IgD-negative memory B cell (primary cell): Measurements from ENCODE around the gene FZD1. TPM values are rescaled to one million over a fixed set of nuclear protein-coding genes. Genes with fewer than 3 reads are reported as not detected.

Source experiments
- H3K27ac Mint-ChIP-seq, 3 donors: one replicate each; pipeline ENCODE4 v1.8.0; 2020 to 2022; ENCODE audit warnings: mild to moderate bottlenecking in 3 of 3, mixed read lengths in 3 of 3, moderate library complexity in 1 of 3
- H3K27me3 Mint-ChIP-seq: one replicate; pipeline ENCODE4 v1.8.0; 2021; ENCODE audit warnings: mixed read lengths
- H3K36me3 Mint-ChIP-seq: one replicate; pipeline ENCODE4 v1.8.0; 2020; ENCODE audit warnings: mild to moderate bottlenecking, mixed read lengths
- H3K4me1 Mint-ChIP-seq, 3 donors: one replicate each; pipeline ENCODE4 v1.8.0; 2020 to 2022; ENCODE audit warnings: mixed read lengths in 3 of 3, mild to moderate bottlenecking in 1 of 3
- H3K4me3 Mint-ChIP-seq, 4 donors: one replicate each; pipeline ENCODE4 v1.8.0; 2020 to 2022; ENCODE audit warnings: mild to moderate bottlenecking in 4 of 4, mixed read lengths in 4 of 4, moderate library complexity in 3 of 4
- H3K9me3 Mint-ChIP-seq, 3 donors: one replicate each; pipeline ENCODE4 v1.8.0; 2020 to 2021; ENCODE audit warnings: mixed read lengths in 3 of 3, mild to moderate bottlenecking in 1 of 3
- polyA plus RNA-seq: library from polyadenylated mRNA; unstranded; fragments of 300-500 nt; fragmentation: Illumina TruSeq; gene quantifications from one replicate; pipeline ENCODE4 v1.2.3, GENCODE V29; 2021

Gene FZD1
- 0.23 TPM for polyA plus RNA-seq

DNA sequence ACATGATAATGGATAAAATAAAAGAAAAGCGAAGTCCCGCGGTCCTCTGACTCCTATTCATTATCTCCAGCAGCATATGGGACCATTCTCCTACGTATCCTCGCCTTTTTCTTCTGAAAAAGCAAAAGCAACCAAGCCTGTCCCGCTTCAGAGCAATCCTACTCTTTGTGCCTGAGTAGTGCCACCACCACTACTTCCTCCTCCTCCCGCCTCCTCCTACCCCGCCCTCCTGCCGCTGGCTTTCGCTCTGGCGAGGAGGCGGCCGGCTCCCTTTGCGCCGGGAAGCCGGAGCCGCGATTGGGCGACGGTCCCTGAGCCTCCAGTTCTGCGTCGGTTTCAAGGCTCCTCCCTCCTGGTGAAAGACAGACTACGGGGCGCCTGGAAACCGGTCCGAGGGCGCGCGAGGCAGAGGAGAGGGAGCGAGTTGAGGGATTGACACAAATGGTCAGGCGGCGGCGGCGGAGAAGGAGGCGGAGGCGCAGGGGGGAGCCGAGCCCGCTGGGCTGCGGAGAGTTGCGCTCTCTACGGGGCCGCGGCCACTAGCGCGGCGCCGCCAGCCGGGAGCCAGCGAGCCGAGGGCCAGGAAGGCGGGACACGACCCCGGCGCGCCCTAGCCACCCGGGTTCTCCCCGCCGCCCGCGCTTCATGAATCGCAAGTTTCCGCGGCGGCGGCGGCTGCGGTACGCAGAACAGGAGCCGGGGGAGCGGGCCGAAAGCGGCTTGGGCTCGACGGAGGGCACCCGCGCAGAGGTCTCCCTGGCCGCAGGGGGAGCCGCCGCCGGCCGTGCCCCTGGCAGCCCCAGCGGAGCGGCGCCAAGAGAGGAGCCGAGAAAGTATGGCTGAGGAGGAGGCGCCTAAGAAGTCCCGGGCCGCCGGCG, at the start of gene FZD1:
Gene FZD1, plus strand, starts transcription at position 388 of the 878 bp plus-strand sequence. Its CDS starts 448 bp downstream, at position 836.
- peaks cover 2% of the 10 kb centered on the region for H3K36me3 Mint-ChIP-seq
- peak within 1 kb of the TSS; percentile 91 to 97 (median 96) for H3K4me3 Mint-ChIP-seq
- peaks cover 32% of the 10 kb centered on the region for H3K27me3 Mint-ChIP-seq
- H3K4me1 Mint-ChIP-seq: peaks cover 6 to 13% (median 6%) of the 10 kb centered on the region in 3 donors
- H3K27ac Mint-ChIP-seq: peak within 1 kb of the TSS in 2 of 3 donors; percentile 62 to 63
- peaks cover 0 to 3% (median 0%) of the 10 kb centered on the region in 3 donors for H3K9me3 Mint-ChIP-seq

DNA sequence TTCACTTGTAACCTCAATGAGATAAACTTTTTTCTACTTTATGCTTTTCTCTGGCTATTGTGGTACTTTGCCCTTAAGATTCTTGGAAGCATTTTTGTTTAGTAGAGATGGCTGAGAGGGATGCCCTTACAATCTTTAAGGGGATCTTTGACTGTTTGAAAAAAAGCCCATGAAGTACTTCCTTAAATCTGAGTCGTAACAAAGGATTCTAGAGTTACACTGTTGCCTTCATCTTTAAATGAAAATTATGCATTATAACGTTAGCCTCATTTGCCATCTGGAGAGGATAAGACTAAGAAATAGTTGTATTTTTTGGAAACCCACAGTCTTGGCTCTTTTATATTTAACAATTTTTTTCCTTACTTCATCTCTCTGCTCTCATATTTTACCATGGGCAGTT, 37.8 kb upstream of the FZD1 start:
- Mint-ChIP-seq H3K9me3 (no peaks in the 10 kb centered on the region), H3K27me3 (peaks cover 1% of the 10 kb centered on the region), H3K4me1 (no peaks in the 10 kb centered on the region)

DNA sequence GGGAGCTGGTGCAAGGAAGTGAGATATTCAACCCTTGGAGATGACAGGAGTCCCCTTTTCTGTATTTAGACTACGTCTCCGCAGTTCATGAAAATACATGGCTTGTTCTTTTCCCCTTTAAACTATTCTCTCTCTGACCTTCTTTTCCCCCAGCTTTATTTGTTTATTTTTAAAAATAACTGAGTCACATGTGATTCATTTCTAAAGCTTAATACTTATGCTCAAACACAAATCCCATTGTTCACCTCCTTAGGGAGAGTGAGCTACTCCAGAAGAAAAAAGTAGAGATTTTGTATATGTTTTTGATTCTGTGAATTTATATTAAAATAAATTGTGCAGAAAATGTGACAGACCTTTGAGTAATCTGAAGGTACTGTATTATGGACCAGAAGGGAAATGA, 35.9 kb upstream of the FZD1 start:
- no peaks in the 10 kb centered on the region for H3K36me3 Mint-ChIP-seq
- H3K9me3 Mint-ChIP-seq: no peaks in the 10 kb centered on the region
- no peak overlapping the region for H3K27ac Mint-ChIP-seq
- H3K27me3 Mint-ChIP-seq: peaks cover 4% of the 10 kb centered on the region
- H3K4me3 Mint-ChIP-seq: no peak overlapping the region
- no peaks in the 10 kb centered on the region for H3K4me1 Mint-ChIP-seq

More for the DNA sequence above, 37.8 kb upstream of the FZD1 start:
- H3K36me3 Mint-ChIP-seq: no peaks in the 10 kb centered on the region
- H3K27ac Mint-ChIP-seq: no peak overlapping the region
- H3K4me3 Mint-ChIP-seq: no peak overlapping the region

DNA sequence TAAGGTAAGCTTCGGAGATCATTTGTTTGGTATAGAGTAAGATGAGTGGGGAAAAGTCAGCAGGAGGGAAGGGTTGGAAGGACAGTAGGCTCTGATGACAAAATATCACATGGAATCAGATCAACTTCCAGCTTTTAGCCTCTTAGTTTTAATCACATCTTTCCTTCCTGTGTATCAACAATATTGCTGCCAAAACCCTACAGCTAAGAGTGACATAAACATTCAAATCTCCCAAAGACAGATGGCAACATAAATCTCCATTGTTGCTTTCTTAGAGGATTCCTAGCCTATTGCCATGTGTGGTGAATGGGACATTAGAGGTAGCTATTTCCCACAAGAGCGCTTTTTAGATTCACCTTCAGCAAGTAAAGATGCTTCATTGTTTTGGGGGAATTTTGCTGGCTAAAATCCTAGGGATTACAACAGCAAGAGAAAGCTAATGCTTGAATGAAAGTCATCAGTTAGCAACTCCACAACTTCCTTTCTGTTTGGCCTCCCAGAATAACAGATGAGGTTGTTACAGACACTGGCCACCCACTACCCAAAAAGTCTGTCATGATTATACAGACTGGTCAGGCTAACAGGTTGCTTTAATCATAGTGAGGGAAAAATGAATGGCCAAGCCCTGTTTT, 35.2 kb upstream of the FZD1 start:
- peaks cover 4% of the 10 kb centered on the region for H3K27me3 Mint-ChIP-seq
- H3K9me3 Mint-ChIP-seq: no peaks in the 10 kb centered on the region
- no peaks in the 10 kb centered on the region for H3K4me1 Mint-ChIP-seq
- no peaks in the 10 kb centered on the region for H3K36me3 Mint-ChIP-seq
- H3K27ac Mint-ChIP-seq: no peak overlapping the region
- H3K4me3 Mint-ChIP-seq: no peak overlapping the region

DNA sequence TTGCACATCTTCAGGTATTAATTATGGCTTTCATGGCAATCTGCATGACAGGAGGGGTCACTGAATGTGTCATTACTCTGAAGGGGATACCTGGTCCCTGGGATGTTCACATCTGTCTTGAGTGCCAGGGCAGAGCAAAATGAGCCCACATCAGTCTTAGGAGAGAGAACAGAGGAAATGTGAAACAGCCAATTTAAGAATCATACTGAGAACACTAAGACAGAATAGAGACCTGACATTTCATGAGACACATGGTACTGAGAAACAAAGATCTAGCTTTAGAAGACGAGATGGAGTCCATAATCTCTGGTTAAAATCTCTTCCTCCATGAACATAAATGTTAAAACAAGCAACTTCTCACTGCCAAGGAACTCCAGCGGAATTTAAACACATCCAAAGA, 34.1 kb upstream of the FZD1 start:
- Mint-ChIP-seq H3K4me3 (no peak overlapping the region), H3K27me3 (peaks cover 4% of the 10 kb centered on the region), H3K27ac (no peak overlapping the region), H3K4me1 (no peaks in the 10 kb centered on the region), H3K9me3 (no peaks in the 10 kb centered on the region), H3K36me3 (no peaks in the 10 kb centered on the region)

DNA sequence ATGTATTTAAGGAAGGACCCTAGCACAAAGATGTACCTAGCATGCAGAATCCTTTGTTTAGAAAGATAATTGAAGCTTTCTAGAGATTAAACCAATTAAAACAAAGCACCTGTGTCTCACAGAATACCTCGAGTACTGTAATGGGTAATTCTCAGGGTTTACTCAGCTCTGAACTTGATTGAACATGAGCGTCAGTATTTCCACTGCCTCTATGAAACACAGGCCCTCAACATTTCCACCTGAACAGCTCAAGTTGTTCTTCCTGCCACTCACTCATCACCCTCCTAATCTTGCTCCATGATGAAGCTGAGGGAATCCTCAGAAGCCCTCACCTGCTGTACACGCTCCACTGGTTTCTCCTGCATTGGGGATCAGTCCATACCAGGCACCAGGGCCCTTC, 33.7 kb upstream of the FZD1 start:
- no peaks in the 10 kb centered on the region for H3K4me1 Mint-ChIP-seq
- H3K9me3 Mint-ChIP-seq: no peaks in the 10 kb centered on the region
- peaks cover 4% of the 10 kb centered on the region for H3K27me3 Mint-ChIP-seq
- H3K4me3 Mint-ChIP-seq: no peak overlapping the region
- H3K36me3 Mint-ChIP-seq: no peaks in the 10 kb centered on the region
- no peak overlapping the region for H3K27ac Mint-ChIP-seq

DNA sequence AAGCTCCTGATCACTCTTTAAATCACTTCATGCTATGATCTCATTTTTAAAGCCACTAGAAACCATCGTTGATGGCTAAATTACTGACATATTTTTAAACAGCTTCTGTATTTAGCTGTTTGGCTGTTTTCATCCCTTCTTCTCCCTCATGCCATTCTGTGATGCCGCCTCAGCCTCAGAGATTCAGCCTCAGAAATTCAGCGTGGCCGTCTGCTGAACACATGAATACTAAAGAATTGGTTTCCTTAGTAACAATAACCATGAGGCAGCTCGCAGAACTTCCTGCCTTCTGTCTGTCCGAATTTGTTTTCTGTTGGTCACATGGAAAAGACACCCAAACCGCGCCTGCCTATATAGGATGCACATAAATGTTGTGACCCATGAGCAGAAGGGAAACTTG, 31.0 kb upstream of the FZD1 start:
- H3K9me3 Mint-ChIP-seq: no peaks in the 10 kb centered on the region
- peaks cover 4% of the 10 kb centered on the region for H3K27me3 Mint-ChIP-seq
- H3K4me3 Mint-ChIP-seq: peak overlapping the region in 1 of 4 donors; percentile 59
- no peak overlapping the region for H3K27ac Mint-ChIP-seq
- no peaks in the 10 kb centered on the region for H3K4me1 Mint-ChIP-seq
- H3K36me3 Mint-ChIP-seq: no peaks in the 10 kb centered on the region

DNA sequence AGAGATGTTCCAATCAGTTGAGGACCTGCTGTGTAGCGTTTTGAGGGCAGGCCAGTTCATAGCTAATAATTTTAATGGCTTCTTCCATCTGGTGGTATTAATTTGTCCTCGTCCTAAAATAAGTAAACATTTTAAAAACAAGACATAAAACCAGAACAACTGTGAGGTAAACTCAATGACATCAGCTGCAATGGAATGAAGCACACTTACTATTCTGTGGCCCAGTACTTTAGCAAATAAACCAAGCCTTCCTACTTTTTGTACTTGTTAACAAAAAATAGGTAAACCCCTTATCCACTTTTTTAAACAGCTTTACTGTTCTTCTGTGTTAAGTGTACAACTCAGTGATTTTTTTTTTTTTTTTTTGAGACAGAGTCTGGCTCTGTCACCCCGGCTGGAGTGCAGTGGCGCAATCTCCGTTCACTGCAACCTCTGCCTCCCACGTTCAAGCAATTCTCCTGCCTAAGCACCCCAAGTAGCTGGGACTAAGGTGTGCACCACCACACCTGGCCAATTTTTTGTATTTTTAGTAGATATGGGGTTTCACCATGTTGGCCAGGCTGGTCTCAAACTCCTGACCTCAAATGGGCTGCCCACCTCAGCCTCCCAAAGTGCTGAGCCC, 28.9 kb upstream of the FZD1 start:
- Mint-ChIP-seq H3K4me3 (no peak overlapping the region), H3K4me1 (no peaks in the 10 kb centered on the region), H3K27me3 (peaks cover 4% of the 10 kb centered on the region), H3K27ac (no peak overlapping the region), H3K9me3 (no peaks in the 10 kb centered on the region), H3K36me3 (no peaks in the 10 kb centered on the region)

DNA sequence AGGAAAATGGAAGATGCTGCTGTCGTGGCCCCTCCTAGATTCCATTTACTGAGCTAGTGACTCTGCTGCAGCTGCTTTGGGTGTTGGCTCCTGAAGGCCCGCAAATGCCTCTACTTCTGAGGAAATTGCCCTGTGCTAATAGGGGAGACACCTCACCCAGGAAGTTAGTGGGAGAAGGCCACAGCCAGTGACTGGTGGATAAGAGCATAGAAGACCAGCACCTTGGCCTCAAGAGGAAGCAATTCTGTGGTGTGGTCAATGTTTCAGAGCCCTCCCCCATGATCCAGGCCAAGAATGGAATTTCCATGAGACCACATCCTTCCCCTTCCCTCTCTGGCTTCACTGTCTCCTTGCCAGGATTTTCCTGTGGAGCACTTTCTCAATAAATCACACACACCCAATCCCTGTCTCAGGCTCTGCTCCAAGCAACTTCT, 25.0 kb upstream of the FZD1 start:
- Mint-ChIP-seq H3K4me1 (no peaks in the 10 kb centered on the region), H3K27me3 (no peaks in the 10 kb centered on the region), H3K27ac (no peak overlapping the region), H3K4me3 (no peak overlapping the region), H3K9me3 (no peaks in the 10 kb centered on the region), H3K36me3 (peaks cover 2% of the 10 kb centered on the region)

DNA sequence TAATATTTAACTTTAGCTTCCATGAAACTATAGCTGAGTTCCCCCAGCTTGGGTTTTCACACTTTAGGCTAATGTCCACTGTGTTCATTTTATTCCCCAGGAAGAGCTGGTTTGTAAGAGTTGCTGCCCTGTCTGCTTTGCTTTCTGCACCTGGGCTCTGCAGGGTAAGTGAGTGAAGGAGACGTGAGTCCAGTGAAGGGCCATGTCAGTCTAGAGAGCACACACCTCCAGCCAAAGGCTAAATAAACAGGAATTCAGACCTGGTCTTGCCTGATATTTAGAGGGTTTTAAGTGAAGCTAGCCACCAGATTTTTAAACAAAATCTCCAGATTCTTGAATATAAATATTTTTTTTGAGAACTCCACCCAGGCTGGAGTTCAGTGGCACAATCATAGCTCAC, 24.5 kb upstream of the FZD1 start:
- H3K4me1 Mint-ChIP-seq: no peaks in the 10 kb centered on the region
- no peaks in the 10 kb centered on the region for H3K9me3 Mint-ChIP-seq
- no peak overlapping the region for H3K4me3 Mint-ChIP-seq
- no peaks in the 10 kb centered on the region for H3K27me3 Mint-ChIP-seq
- H3K27ac Mint-ChIP-seq: no peak overlapping the region
- peaks cover 2% of the 10 kb centered on the region for H3K36me3 Mint-ChIP-seq

DNA sequence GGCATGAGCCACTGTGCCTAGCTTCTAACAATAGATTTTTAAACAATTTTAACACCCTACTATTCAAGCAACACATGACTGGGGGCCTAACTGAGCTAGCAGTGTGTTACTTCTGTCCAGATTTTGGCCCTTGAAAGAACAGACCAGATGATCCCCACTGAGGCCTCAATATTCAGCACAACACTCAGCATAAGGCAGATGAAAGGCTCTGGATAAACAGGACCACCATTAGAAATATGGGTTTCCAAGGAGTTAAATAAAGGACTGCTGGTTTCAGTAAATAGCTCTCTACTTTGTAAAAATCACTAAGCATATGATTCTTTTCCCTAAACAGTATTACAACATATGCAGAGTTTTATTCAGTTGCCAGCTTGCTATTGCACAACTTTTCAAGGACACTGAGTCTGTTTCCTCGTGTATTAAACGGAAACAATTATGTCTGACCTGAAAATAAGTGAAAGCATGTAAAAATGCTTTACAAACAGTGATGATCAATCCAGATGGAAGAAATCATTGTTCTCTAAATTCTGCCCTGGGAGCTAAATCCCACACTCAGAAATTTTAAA, 23.8 kb upstream of the FZD1 start:
- Mint-ChIP-seq H3K9me3 (no peaks in the 10 kb centered on the region), H3K27me3 (no peaks in the 10 kb centered on the region), H3K36me3 (peaks cover 2% of the 10 kb centered on the region), H3K4me3 (no peak overlapping the region), H3K27ac (no peak overlapping the region), H3K4me1 (no peaks in the 10 kb centered on the region)

DNA sequence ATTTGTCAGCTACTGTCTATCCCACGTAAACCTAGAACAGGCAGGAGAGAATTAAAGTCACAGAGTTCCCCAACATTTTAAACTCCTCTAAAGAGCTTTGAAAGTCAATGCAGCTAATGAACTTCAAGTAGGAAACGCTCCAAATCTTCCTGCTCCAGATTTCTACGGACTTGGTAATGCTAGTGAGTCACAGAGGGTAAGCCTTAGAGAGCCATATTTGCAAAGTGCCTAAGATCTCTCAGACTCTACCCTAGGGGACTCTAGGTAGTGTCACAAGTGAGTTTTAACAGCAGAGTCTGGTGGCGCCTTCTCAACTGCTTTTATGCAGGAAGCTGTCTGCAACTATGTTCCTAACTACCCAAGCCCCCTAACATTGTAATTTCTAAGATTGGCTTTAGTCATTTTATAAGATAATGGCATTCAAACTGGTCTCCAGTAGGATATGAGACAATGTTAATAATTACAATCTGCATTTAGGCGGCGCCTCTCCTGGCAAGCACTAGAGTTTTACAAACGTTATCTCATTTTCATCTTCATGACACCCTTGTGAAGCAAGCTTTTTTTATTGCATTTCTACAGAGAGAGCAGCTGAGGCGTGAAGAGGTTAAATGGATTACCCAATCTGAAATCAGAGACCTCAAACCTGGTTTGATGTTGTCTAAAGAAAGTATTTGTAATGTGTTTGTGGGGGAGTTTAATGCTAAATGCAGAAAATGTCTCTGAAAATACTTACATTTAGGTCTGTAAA, 22.0 kb upstream of the FZD1 start:
- H3K4me3 Mint-ChIP-seq: no peak overlapping the region
- no peak overlapping the region for H3K27ac Mint-ChIP-seq
- peaks cover 2% of the 10 kb centered on the region for H3K36me3 Mint-ChIP-seq
- H3K27me3 Mint-ChIP-seq: peaks cover 1% of the 10 kb centered on the region
- H3K9me3 Mint-ChIP-seq: no peaks in the 10 kb centered on the region
- H3K4me1 Mint-ChIP-seq: no peaks in the 10 kb centered on the region

DNA sequence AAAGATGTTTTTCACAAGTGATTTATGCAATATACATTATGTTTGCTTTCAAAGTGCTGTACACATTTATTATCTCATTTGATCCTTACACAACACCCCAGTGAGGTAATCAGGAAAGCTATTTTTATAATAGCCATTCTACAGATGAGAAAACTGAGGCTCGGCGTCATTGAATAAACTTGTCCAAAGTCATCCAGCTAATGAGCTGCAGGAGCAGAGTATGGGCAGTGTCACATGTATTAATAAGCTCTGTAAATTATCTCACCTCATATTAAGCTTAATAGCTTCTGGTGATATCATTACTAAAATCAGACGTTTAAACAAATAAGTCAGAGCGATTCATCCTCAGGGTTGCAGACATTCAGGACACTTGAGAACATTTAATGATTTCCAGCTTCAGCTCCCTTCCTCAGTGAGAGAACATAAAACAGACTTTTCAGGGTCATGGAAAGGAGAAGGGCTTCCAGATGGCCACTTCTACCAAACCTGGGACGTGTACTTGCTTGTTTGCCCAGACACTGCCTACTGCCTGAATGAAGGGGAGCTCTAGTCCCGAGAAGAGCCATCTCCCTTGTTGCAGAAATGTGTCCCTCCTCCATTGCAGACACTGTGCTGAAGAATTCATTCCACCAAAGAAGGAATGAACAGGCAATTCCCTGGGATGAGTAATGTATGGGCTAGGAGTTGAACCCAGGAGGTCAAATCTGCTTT, 20.5 kb upstream of the FZD1 start:
- Mint-ChIP-seq H3K27ac (no peak overlapping the region), H3K9me3 (no peaks in the 10 kb centered on the region), H3K4me3 (no peak overlapping the region), H3K27me3 (peaks cover 1% of the 10 kb centered on the region), H3K4me1 (no peaks in the 10 kb centered on the region), H3K36me3 (peaks cover 2% of the 10 kb centered on the region)

DNA sequence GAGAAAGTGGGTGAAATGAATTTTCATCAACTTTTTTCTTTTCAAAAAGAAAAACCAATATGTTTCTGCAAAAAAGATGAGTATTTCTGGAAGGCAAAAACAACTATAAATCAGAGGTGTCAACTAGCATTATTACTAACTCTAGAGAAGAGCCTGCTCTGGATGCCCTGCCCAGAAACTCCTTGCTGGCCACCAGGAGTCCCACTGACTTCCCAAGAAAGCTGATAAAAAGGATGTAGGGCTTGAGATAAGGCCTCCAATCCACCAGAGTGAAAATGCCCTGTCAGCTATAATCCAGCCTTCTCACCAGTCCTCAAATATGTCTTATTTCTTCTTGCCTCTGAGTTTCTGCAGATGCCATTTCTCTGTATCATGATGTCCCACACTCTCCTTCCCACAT, 16.7 kb upstream of the FZD1 start:
- Mint-ChIP-seq H3K27ac (no peak overlapping the region), H3K4me3 (no peak overlapping the region), H3K4me1 (no peaks in the 10 kb centered on the region), H3K9me3 (no peaks in the 10 kb centered on the region), H3K27me3 (peaks cover 1% of the 10 kb centered on the region), H3K36me3 (peaks cover 2% of the 10 kb centered on the region)
